ENCODE results near the gene C10orf95. TPM values are rescaled to one million over a fixed set of nuclear protein-coding genes. Genes with fewer than 3 reads are reported as not detected.

C10orf95 gene
- total RNA-seq, 1 experiment from 2014 or later = 0.82 TPM

DNA sequence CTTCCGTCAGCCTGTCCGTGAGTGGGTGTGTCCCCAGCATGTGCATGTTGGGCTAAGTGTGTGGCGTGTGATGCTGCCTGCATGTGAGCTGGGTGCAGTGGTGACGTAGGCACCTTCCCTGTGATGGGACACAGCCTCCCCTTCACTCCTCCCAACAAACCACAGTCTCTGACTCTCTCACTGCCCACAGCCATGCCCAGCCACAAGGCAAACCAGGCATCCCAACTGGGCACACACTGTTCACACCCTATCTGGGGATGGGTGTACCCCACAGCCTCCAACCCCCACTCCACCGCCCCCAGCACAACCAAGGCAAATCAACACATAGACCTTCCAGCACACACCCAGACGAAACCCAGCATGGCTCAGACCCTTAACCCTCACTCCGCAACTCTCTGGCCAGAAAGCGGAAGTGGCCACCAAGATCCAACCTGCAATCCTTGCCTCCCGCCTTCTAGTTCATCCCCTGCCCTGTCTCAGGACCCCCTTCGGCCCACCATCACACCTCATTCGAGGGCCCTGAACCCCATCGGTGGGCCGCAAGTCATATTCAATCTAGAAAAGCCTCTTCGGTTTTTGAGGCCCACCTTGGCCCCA is 43.1 kb downstream of the C10orf95 start:
- POLR2A ChIA-PET = no interaction called here
- H3K4me1 ChIP-seq = no peaks in the 10 kb centered on the region
- no peak overlapping the region for H3K27ac Mint-ChIP-seq (ENCODE audit: unreplicated experiment)
- H3K4me1 Mint-ChIP-seq (ENCODE audit: low read depth, unreplicated experiment) = no peaks in the 10 kb centered on the region
- peak overlapping the region; percentile 17 for H3K4me3 Mint-ChIP-seq (ENCODE audit: unreplicated experiment)
- peak overlapping the region; percentile 49 for H3K4me3 ChIP-seq (ENCODE audit: low read depth, low read length)
- CTCF ChIA-PET = no interaction called here
- no peak for DNase-seq
- H3K9me3 Mint-ChIP-seq (ENCODE audit: unreplicated experiment) = no peaks in the 10 kb centered on the region
- no peaks in the 10 kb centered on the region for H3K36me3 ChIP-seq (ENCODE audit: control insufficient read depth, insufficient read depth, low read length)
- intact Hi-C loops (cut with micrococcal nuclease; ENCODE audit: unreplicated experiment) = no loop called here
- H3K9me3 ChIP-seq = no peaks in the 10 kb centered on the region
- no TSS peak for BruUV-seq (replicated peaks)
- H3K27me3 Mint-ChIP-seq (ENCODE audit: insufficient read depth, unreplicated experiment) = peaks cover 16% of the 10 kb centered on the region
- peaks cover 1% of the 10 kb centered on the region; the same call in 1 of the 2 replicates for H3K27me3 ChIP-seq (replicated peaks; ENCODE audit: control insufficient read depth, insufficient read depth, low read length)
- TF ChIP-seq, protein P1, sequence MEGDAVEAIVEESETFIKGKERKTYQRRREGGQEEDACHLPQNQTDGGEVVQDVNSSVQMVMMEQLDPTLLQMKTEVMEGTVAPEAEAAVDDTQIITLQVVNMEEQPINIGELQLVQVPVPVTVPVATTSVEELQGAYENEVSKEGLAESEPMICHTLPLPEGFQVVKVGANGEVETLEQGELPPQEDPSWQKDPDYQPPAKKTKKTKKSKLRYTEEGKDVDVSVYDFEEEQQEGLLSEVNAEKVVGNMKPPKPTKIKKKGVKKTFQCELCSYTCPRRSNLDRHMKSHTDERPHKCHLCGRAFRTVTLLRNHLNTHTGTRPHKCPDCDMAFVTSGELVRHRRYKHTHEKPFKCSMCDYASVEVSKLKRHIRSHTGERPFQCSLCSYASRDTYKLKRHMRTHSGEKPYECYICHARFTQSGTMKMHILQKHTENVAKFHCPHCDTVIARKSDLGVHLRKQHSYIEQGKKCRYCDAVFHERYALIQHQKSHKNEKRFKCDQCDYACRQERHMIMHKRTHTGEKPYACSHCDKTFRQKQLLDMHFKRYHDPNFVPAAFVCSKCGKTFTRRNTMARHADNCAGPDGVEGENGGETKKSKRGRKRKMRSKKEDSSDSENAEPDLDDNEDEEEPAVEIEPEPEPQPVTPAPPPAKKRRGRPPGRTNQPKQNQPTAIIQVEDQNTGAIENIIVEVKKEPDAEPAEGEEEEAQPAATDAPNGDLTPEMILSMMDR (IDR thresholded peaks at IDR 0.05; ENCODE audit: insufficient read depth in 1 of 2, low read depth in 1 of 2, low read length in 1 of 2, severe bottlenecking in 1 of 2, unreplicated experiment in 1 of 2) = no peak
- peaks cover 7% of the 10 kb centered on the region for H3K36me3 Mint-ChIP-seq (ENCODE audit: insufficient read depth, unreplicated experiment)

DNA sequence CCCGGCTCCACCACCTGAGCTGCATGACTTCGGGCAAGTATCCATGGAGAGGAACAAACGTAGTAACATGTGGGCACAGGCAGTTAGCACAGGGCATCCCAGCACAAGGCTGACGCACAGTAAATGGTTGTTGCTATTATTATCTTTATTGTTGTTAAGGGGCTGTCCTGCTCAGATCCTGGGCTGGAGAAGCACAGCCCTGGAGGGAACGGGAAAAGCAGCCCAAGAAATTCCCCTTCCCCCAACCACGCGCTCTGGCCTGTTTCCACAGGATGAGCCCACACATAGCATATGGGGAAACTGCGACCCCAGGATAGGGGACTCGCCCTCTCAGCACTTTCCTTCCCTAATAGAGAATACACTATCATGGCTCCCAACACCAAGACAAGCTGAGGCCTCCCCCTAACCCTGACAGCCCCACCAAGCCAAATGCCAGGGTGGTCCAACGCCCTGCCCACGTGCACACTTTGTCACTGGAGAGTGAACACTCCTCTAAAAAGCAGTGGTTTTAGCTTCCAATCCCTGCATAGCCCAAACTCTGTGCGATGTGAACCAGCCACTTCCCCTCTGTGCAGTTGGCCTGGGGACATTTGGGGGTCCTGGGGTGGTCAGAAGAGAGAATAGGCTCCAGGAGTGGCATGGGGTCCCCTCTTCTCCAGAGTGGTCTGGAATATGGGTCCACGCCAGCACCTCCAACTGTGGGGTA is 43.8 kb downstream of the C10orf95 start:
- ChIA-PET POLR2A (interaction anchor here (1.0 kb wide), 1 partner anchor 12 kb away, joined by 6 read pairs; the partner anchor contains the start of gene NFKB2), CTCF (interaction anchor here (0.6 to 1.6 kb wide), 2 partner anchors 56 to 178 kb away, joined by 4 to 8 read pairs; no protein-coding TSS in a partner anchor)
- Histone ChIP-seq H3K4me3 (ENCODE audit: low read depth, low read length) (no peak overlapping the region), H3K4me1 (peaks cover under 1% of the 10 kb centered on the region), H3K36me3 (ENCODE audit: control insufficient read depth, insufficient read depth, low read length) (no peaks in the 10 kb centered on the region), H3K9me3 (no peaks in the 10 kb centered on the region), H3K27me3 (replicated peaks; ENCODE audit: control insufficient read depth, insufficient read depth, low read length) (no peaks in the 10 kb centered on the region)
- Mint-ChIP-seq H3K9me3 (ENCODE audit: unreplicated experiment) (no peaks in the 10 kb centered on the region), H3K36me3 (ENCODE audit: insufficient read depth, unreplicated experiment) (peaks cover 7% of the 10 kb centered on the region), H3K27me3 (ENCODE audit: insufficient read depth, unreplicated experiment) (peaks cover 16% of the 10 kb centered on the region), H3K27ac (ENCODE audit: unreplicated experiment) (no peak overlapping the region), H3K4me1 (ENCODE audit: low read depth, unreplicated experiment) (peaks cover under 1% of the 10 kb centered on the region), H3K4me3 (ENCODE audit: unreplicated experiment) (peak overlapping the region; percentile 17)
- TF ChIP-seq, protein P1 (IDR thresholded peaks at IDR 0.05; ENCODE audit: insufficient read depth in 1 of 2, low read depth in 1 of 2, low read length in 1 of 2, severe bottlenecking in 1 of 2, unreplicated experiment in 1 of 2) = no peak
- DNase-seq = no peak
- BruUV-seq (replicated peaks) = no TSS peak
- intact Hi-C loops (cut with micrococcal nuclease; ENCODE audit: unreplicated experiment) = no loop called here

DNA sequence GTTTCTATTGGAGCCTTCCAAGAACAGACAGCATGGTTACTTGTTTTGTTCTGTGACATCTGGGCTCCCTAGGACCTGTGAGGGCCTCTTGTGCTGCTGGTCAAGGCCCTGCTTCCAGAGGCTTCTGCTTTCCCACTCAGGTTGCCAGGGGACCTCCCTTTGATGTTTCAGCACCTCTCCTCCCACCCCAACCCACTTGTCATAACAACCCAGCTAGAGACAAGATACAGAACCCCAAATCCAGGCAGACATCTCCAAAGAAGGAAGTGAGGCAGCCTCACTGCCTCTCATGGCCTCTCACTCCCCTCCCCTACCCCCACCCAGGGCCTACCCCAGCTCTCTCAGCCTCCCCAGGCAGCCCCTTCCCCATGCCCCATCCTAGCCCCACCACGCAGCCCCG is 44.5 kb downstream of the C10orf95 start:
- ChIA-PET CTCF (interaction anchor here (0.6 to 1.6 kb wide), 4 partner anchors 22 to 177 kb away, joined by 3 to 8 read pairs (median 4); no protein-coding TSS in a partner anchor), POLR2A (interaction anchor here (1.0 kb wide), 1 partner anchor 11 kb away, joined by 6 read pairs; the partner anchor contains the start of gene NFKB2)
- Histone ChIP-seq H3K4me3 (ENCODE audit: low read depth, low read length) (no peak overlapping the region), H3K4me1 (peaks cover 8% of the 10 kb centered on the region), H3K9me3 (no peaks in the 10 kb centered on the region), H3K36me3 (ENCODE audit: control insufficient read depth, insufficient read depth, low read length) (no peaks in the 10 kb centered on the region), H3K27me3 (replicated peaks; ENCODE audit: control insufficient read depth, insufficient read depth, low read length) (no peaks in the 10 kb centered on the region)
- no peak for DNase-seq
- intact Hi-C loops (cut with micrococcal nuclease; ENCODE audit: unreplicated experiment) = no loop called here
- no peak overlapping the region for H3K4me3 Mint-ChIP-seq (ENCODE audit: unreplicated experiment)
- peaks cover 16% of the 10 kb centered on the region for H3K27me3 Mint-ChIP-seq (ENCODE audit: insufficient read depth, unreplicated experiment)
- H3K27ac Mint-ChIP-seq (ENCODE audit: unreplicated experiment) = no peak overlapping the region
- peaks cover 8% of the 10 kb centered on the region for H3K4me1 Mint-ChIP-seq (ENCODE audit: low read depth, unreplicated experiment)
- TF ChIP-seq, protein P1 (IDR thresholded peaks at IDR 0.05; ENCODE audit: insufficient read depth in 1 of 2, low read depth in 1 of 2, low read length in 1 of 2, severe bottlenecking in 1 of 2, unreplicated experiment in 1 of 2) = no peak
- no peaks in the 10 kb centered on the region for H3K9me3 Mint-ChIP-seq (ENCODE audit: unreplicated experiment)
- no TSS peak for BruUV-seq (replicated peaks)
- H3K36me3 Mint-ChIP-seq (ENCODE audit: insufficient read depth, unreplicated experiment) = peaks cover 10% of the 10 kb centered on the region
